ENCODE data around the gene TRIM74.
A peak's percentile ranks its signal among the peaks of the same experiment; 100 is the strongest.
"Not testable (repeated sequence)": the region's sequence is repeated elsewhere in the genome, so short reads cannot be mapped to it uniquely, and the experiment has no call there.

TRIM74 gene

GRCh38 chr7:72925546-72926120, 43.6 kb downstream of the TRIM74 start:
- peak overlapping the region; percentile 90 for H3K9ac ChIP-seq (ENCODE audit: insufficient read length, low read depth)
- H3K4me1 ChIP-seq (ENCODE audit: insufficient read depth, insufficient read length): no peaks in the 10 kb centered on the region
- H3K36me3 ChIP-seq (ENCODE audit: insufficient read depth, insufficient read length, low read length): peaks cover 46% of the 10 kb centered on the region
- no peaks in the 10 kb centered on the region for H3K9me3 ChIP-seq (ENCODE audit: insufficient read depth, low read length)
- H3K27me3 ChIP-seq (ENCODE audit: insufficient read depth, insufficient read length): no peaks in the 10 kb centered on the region
- no peak for TF ChIP-seq ZNF274 (IDR thresholded peaks at IDR 0.05; ENCODE audit: low read depth, low read length)
- no peak for DNase-seq (ENCODE audit: low read depth, low spot score)
- H3K4me3 ChIP-seq (ENCODE audit: insufficient read length, low read depth): peak overlapping the region; percentile 71

- H3K27me3 ChIP-seq (ENCODE audit: insufficient read depth, insufficient read length): no peaks in the 10 kb centered on the region
- H3K4me1 ChIP-seq (ENCODE audit: insufficient read depth, insufficient read length): no peaks in the 10 kb centered on the region
- peak within 1 kb of the TSS; percentile 90 for H3K9ac ChIP-seq (ENCODE audit: insufficient read length, low read depth)
- TF ChIP-seq YY1 (IDR thresholded peaks at IDR 0.05; ENCODE audit: insufficient read depth, insufficient read length) (no peak), SUZ12 (IDR thresholded peaks at IDR 0.05; ENCODE audit: extremely low read depth, insufficient read depth, insufficient read length) (no peak), ZNF274 (IDR thresholded peaks at IDR 0.05; ENCODE audit: low read depth, low read length) (no peak)
- H3K4me3 ChIP-seq (ENCODE audit: insufficient read length, low read depth): peak within 1 kb of the TSS; percentile 71
- H3K9me3 ChIP-seq (ENCODE audit: insufficient read depth, low read length): no peaks in the 10 kb centered on the region
- peaks cover 40% of the 10 kb centered on the region for H3K36me3 ChIP-seq (ENCODE audit: insufficient read depth, insufficient read length, low read length)
- DNase-seq (ENCODE audit: low read depth, low spot score): peak; percentile 88
These were observed 44.3 kb downstream of the TRIM74 start, which contains the start of gene POM121 for GRCh38 chr7:72924733-72925545. POM121 (plus strand) TSS chr7:72925095; CDS start chr7:72925122, 27 bp downstream.

GRCh38 chr7:72924386-72924732, 44.9 kb downstream of the TRIM74 start:
- Histone ChIP-seq H3K36me3 (ENCODE audit: insufficient read depth, insufficient read length, low read length) (peaks cover 37% of the 10 kb centered on the region), H3K9ac (ENCODE audit: insufficient read length, low read depth) (peak overlapping the region; percentile 90), H3K4me1 (ENCODE audit: insufficient read depth, insufficient read length) (no peaks in the 10 kb centered on the region), H3K9me3 (ENCODE audit: insufficient read depth, low read length) (no peaks in the 10 kb centered on the region), H3K27me3 (ENCODE audit: insufficient read depth, insufficient read length) (no peaks in the 10 kb centered on the region), H3K4me3 (ENCODE audit: insufficient read length, low read depth) (peak overlapping the region; percentile 71)
- TF ChIP-seq SUZ12 (IDR thresholded peaks at IDR 0.05; ENCODE audit: extremely low read depth, insufficient read depth, insufficient read length) (no peak), YY1 (IDR thresholded peaks at IDR 0.05; ENCODE audit: insufficient read depth, insufficient read length) (no peak), ZNF274 (IDR thresholded peaks at IDR 0.05; ENCODE audit: low read depth, low read length) (no peak)
- no peak for DNase-seq (ENCODE audit: low read depth, low spot score)

- peaks cover 8% of the 10 kb centered on the region for H3K36me3 ChIP-seq (ENCODE audit: insufficient read depth, insufficient read length, low read length)
- TF ChIP-seq ZNF274 (IDR thresholded peaks at IDR 0.05; ENCODE audit: low read depth, low read length) (no peak), SUZ12 (IDR thresholded peaks at IDR 0.05; ENCODE audit: extremely low read depth, insufficient read depth, insufficient read length) (no peak), YY1 (IDR thresholded peaks at IDR 0.05; ENCODE audit: insufficient read depth, insufficient read length) (no peak)
- no peaks in the 10 kb centered on the region for H3K9me3 ChIP-seq (ENCODE audit: insufficient read depth, low read length)
- H3K27me3 ChIP-seq (ENCODE audit: insufficient read depth, insufficient read length): no peaks in the 10 kb centered on the region
- no peak overlapping the region for H3K9ac ChIP-seq (ENCODE audit: insufficient read length, low read depth)
- H3K4me3 ChIP-seq (ENCODE audit: insufficient read length, low read depth): no peak overlapping the region
- no peaks in the 10 kb centered on the region for H3K4me1 ChIP-seq (ENCODE audit: insufficient read depth, insufficient read length)
- DNase-seq (ENCODE audit: low read depth, low spot score): no peak
These were observed 50.0 kb downstream of the TRIM74 start for GRCh38 chr7:72919256-72919775.

DNA sequence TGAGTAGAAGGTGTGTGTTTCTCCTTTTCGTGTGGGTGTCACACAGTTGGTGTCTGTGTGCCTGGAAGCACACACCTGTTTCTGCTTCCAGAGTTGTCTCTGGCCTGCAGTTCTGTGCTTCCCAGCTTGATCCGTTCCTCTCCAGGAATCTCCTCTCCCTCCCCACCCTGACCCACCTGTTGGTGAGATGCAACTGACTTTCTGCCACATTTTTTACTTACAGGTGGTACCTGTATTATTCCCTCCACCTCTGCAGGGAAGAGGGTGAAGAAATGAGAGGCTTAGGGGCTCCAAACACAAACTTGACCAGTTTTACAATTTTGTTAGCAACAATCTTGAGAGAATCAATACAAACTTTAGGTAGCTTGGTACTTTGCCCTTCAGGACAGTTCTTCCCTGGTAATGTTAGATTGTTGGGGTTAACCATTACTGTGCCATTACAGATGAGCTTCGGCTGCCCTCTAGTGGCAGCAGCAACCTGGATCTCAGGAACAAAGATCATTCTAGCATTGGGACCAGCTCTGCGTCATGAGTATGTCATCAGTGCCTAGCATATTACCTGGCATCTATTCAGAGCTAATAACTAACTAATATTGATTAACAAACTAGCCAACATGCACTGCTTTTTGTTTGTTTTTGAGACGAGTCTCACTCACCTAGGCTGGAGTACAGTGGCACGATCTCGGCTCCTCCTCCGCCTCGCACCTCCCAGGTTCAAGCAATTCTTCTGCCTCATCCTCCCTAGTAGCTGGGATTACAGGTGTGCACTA, 54.3 kb downstream of the TRIM74 start:
- DNase-seq (ENCODE audit: low read depth, low spot score); H3K4me3 ChIP-seq (ENCODE audit: insufficient read length, low read depth); H3K9ac ChIP-seq (ENCODE audit: insufficient read length, low read depth); H3K9me3 ChIP-seq (ENCODE audit: insufficient read depth, low read length); H3K4me1 ChIP-seq (ENCODE audit: insufficient read depth, insufficient read length); H3K27me3 ChIP-seq (ENCODE audit: insufficient read depth, insufficient read length): not testable (repeated sequence)
- peaks cover 18% of the 10 kb centered on the region for H3K36me3 ChIP-seq (ENCODE audit: insufficient read depth, insufficient read length, low read length)

GRCh38 chr7:72913750-72914149, 55.5 kb downstream of the TRIM74 start:
- not testable (repeated sequence) for DNase-seq (ENCODE audit: low read depth, low spot score); H3K27me3 ChIP-seq (ENCODE audit: insufficient read depth, insufficient read length); H3K9ac ChIP-seq (ENCODE audit: insufficient read length, low read depth); H3K4me3 ChIP-seq (ENCODE audit: insufficient read length, low read depth); H3K4me1 ChIP-seq (ENCODE audit: insufficient read depth, insufficient read length); H3K9me3 ChIP-seq (ENCODE audit: insufficient read depth, low read length)
- peaks cover 18% of the 10 kb centered on the region for H3K36me3 ChIP-seq (ENCODE audit: insufficient read depth, insufficient read length, low read length)

DNA sequence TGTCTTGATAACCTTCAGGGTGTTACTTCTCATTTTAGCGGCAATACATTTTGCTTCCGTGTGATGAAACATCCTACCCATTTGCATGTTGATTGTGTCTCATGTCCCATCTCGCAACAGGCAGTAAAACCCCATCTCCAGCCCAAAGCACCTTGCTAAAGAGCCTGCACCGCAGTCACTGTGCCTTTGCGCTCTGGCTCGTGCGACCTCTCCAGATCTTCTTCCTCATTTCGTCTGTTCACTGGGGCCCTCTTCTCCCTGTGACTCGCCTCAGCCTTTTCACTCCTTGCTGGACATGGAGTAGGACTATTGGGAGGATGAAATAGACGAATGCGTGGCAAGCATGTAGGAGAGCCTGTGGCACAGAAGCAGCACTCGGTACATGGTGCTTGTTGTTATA, 57.9 kb downstream of the TRIM74 start:
- H3K27me3 ChIP-seq (ENCODE audit: insufficient read depth, insufficient read length); DNase-seq (ENCODE audit: low read depth, low spot score); H3K9me3 ChIP-seq (ENCODE audit: insufficient read depth, low read length); H3K9ac ChIP-seq (ENCODE audit: insufficient read length, low read depth); H3K4me3 ChIP-seq (ENCODE audit: insufficient read length, low read depth); H3K4me1 ChIP-seq (ENCODE audit: insufficient read depth, insufficient read length): not testable (repeated sequence)
- peaks cover 16% of the 10 kb centered on the region for H3K36me3 ChIP-seq (ENCODE audit: insufficient read depth, insufficient read length, low read length)
